HepG2 (cell line): Measurements from ENCODE around the gene VIPR1. TPM values are rescaled to one million over a fixed set of nuclear protein-coding genes. Genes with fewer than 3 reads are reported as not detected.
A peak's percentile ranks its signal among the peaks of the same experiment; 100 is the strongest.

Experiments used
- HOXD1 ChIP-seq: sonication (generic); formaldehyde crosslinking; IDR thresholded peaks from 2 replicates; pipeline ENCODE4 v1.5.0; 2020; ENCODE audit warnings: missing genetic modification reagents
- MED1 ChIP-seq: sonication (generic); formaldehyde crosslinking; IDR thresholded peaks from 2 replicates; pipeline ENCODE4 v1.4.0; 2020; ENCODE audit warnings: missing genetic modification reagents
- RAD21 ChIP-seq: fragments of 450-650 bp; formaldehyde crosslinking; IDR thresholded peaks from 2 replicates; pipeline ENCODE4 v1.5.0; 2020; ENCODE audit warnings: mild to moderate bottlenecking
- RXRA ChIP-seq: sonication (generic); formaldehyde crosslinking; IDR thresholded peaks from 2 replicates; pipeline ENCODE4 v1.5.1; 2020; ENCODE audit warnings: missing genetic modification reagents
- ZNF264 ChIP-seq: sonication (generic); formaldehyde crosslinking; IDR thresholded peaks from 2 replicates; pipeline ENCODE4 v1.4.0; 2020; ENCODE audit warnings: missing genetic modification reagents
- ZNF326 ChIP-seq: sonication (generic); formaldehyde crosslinking; IDR thresholded peaks from 2 replicates; pipeline ENCODE4 v1.4.0; 2020; ENCODE audit warnings: missing genetic modification reagents, borderline replicate concordance
- ZNF451 ChIP-seq: sonication (generic); formaldehyde crosslinking; IDR thresholded peaks from 2 replicates; pipeline ENCODE4 v1.5.0; 2020; ENCODE audit warnings: mild to moderate bottlenecking, missing genetic modification reagents
- ZNF530 ChIP-seq: sonication (generic); formaldehyde crosslinking; IDR thresholded peaks from 2 replicates; pipeline ENCODE4 v1.5.0; 2020; ENCODE audit warnings: low read depth, mild to moderate bottlenecking, missing genetic modification reagents
- ZNF572 ChIP-seq: sonication (generic); formaldehyde crosslinking; IDR thresholded peaks from 2 replicates; pipeline ENCODE4 v1.5.1; 2020; ENCODE audit warnings: mild to moderate bottlenecking, missing genetic modification reagents
- polyA plus RNA-seq, 8 experiments: library from polyadenylated mRNA; depleted of rRNA in 3 of 8; stranded (reverse) in 7 of 8; unstranded in 1 of 8; fragments of >200 nt; fragmentation: Illumina TruSeq in 4 of 8; extraction: Trizol in 4 of 8; gene quantifications; 2 replicates each; pipeline versions ENCODE4 v1.2.1 to v1.2.3, GENCODE V29; 2011 to 2016; ENCODE audit warnings: low read depth in 4 of 8, missing spikeins in 1 of 8, mixed read lengths in 1 of 8; ENCODE audit not compliant: insufficient read depth in 1 of 8
- total RNA-seq, 5 experiments: library from RNA; depleted of rRNA; stranded (reverse); fragments of >200 nt; fragmentation: Illumina TruSeq; extraction: Trizol; gene quantifications; 2 replicates each; pipeline ENCODE4 v1.2.3, GENCODE V29; 2016; ENCODE audit warnings: low read depth in 1 of 5
- TF ChIP-seq, protein P1 (sequence below): sonication (generic); formaldehyde crosslinking; IDR thresholded peaks from 2 replicates; pipeline ENCODE4 v1.8.1; 2023; ENCODE audit warnings: mild to moderate bottlenecking, missing genetic modification reagents
- TF ChIP-seq, protein P2 (sequence below): sonication (generic); formaldehyde crosslinking; IDR thresholded peaks from 2 replicates; pipeline ENCODE4 v1.4.0; 2020; ENCODE audit warnings: missing genetic modification reagents, mild to moderate bottlenecking, borderline replicate concordance
- TF ChIP-seq, protein P3 (sequence below): sonication (generic); formaldehyde crosslinking; IDR thresholded peaks from 2 replicates; pipeline ENCODE4 v1.5.1; 2020; ENCODE audit warnings: missing genetic modification reagents, mild to moderate bottlenecking, borderline replicate concordance
- TF ChIP-seq, protein P4 (sequence below): sonication (generic); formaldehyde crosslinking; IDR thresholded peaks from 2 replicates; pipeline ENCODE4 v1.5.0; 2020; ENCODE audit warnings: mild to moderate bottlenecking, missing genetic modification reagents, borderline replicate concordance
- TF ChIP-seq, protein P5 (sequence below): sonication (generic); formaldehyde crosslinking; IDR thresholded peaks from 2 replicates; pipeline ENCODE4 v1.4.0; 2020; ENCODE audit warnings: missing genetic modification reagents

The VIPR1 gene
- total and polyA plus RNA-seq, 2 of the 13 experiments (the other 11 are each of a cell fraction or from before 2014, with no cell fraction given) = 0.04 to 0.11 TPM

DNA sequence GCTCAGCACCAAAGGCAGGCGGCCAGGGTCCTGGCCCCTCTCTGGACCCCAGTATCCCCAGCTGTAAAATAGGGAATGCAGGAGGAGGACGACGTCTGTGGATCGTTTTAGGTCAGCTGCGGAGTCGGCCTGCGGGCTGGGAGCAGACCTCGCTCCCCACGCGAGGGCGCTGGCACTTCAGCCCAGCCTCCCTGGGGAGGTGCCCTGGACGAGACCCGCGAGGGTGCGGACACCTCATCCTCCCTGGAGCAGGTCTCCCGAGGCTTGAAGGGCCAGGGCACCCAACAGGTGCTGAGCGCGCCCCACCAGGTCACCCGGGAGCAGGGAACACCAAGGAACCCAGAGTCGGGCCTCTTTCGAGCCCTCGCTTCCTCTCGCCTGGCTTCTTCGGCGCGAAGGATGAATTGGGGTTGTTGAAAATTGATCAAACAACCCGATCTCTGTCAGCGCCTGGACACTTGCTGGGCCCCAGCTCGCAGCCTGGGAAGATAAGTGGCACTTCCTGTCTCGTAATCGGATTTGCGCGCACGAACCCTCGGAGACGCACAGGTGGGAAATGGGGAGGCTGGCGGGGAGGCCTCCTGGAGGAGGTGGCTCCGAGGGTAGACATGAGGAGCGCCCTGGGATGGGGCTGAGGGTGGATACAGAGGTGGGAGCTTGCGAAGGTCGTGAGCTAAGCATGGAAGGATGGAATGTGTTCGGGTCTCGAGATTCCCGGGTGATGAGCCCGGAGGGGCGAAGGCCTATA lies 588 bp upstream of the VIPR1 start (continued):
- no peak for TF ChIP-seq ZNF264 (CRISPR knock-in tag)
- TF ChIP-seq, protein P1, sequence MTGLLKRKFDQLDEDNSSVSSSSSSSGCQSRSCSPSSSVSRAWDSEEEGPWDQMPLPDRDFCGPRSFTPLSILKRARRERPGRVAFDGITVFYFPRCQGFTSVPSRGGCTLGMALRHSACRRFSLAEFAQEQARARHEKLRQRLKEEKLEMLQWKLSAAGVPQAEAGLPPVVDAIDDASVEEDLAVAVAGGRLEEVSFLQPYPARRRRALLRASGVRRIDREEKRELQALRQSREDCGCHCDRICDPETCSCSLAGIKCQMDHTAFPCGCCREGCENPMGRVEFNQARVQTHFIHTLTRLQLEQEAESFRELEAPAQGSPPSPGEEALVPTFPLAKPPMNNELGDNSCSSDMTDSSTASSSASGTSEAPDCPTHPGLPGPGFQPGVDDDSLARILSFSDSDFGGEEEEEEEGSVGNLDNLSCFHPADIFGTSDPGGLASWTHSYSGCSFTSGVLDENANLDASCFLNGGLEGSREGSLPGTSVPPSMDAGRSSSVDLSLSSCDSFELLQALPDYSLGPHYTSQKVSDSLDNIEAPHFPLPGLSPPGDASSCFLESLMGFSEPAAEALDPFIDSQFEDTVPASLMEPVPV = 0 out of 2 replicates have a peak, but pooled peaks have one; percentile 64
- TF ChIP-seq ZNF451 (CRISPR knock-in tag) = no peak
- no peak for TF ChIP-seq ZNF530 (CRISPR knock-in tag)
- TF ChIP-seq RAD21 (CRISPR knock-in tag) = peak; percentile 80
- TF ChIP-seq, protein P2, sequence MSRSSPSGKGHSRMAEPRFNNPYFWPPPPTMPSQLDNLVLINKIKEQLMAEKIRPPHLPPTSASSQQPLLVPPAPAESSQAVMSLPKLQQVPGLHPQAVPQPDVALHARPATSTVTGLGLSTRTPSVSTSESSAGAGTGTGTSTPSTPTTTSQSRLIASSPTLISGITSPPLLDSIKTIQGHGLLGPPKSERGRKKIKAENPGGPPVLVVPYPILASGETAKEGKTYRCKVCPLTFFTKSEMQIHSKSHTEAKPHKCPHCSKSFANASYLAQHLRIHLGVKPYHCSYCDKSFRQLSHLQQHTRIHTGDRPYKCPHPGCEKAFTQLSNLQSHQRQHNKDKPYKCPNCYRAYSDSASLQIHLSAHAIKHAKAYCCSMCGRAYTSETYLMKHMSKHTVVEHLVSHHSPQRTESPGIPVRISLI (CRISPR knock-in tag) = no peak
- TF ChIP-seq, protein P3, sequence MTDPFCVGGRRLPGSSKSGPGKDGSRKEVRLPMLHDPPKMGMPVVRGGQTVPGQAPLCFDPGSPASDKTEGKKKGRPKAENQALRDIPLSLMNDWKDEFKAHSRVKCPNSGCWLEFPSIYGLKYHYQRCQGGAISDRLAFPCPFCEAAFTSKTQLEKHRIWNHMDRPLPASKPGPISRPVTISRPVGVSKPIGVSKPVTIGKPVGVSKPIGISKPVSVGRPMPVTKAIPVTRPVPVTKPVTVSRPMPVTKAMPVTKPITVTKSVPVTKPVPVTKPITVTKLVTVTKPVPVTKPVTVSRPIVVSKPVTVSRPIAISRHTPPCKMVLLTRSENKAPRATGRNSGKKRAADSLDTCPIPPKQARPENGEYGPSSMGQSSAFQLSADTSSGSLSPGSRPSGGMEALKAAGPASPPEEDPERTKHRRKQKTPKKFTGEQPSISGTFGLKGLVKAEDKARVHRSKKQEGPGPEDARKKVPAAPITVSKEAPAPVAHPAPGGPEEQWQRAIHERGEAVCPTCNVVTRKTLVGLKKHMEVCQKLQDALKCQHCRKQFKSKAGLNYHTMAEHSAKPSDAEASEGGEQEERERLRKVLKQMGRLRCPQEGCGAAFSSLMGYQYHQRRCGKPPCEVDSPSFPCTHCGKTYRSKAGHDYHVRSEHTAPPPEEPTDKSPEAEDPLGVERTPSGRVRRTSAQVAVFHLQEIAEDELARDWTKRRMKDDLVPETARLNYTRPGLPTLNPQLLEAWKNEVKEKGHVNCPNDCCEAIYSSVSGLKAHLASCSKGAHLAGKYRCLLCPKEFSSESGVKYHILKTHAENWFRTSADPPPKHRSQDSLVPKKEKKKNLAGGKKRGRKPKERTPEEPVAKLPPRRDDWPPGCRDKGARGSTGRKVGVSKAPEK (CRISPR knock-in tag) = no peak
- TF ChIP-seq HOXD1 (CRISPR knock-in tag) = no peak
- no peak for TF ChIP-seq ZNF326
- TF ChIP-seq, protein P4, sequence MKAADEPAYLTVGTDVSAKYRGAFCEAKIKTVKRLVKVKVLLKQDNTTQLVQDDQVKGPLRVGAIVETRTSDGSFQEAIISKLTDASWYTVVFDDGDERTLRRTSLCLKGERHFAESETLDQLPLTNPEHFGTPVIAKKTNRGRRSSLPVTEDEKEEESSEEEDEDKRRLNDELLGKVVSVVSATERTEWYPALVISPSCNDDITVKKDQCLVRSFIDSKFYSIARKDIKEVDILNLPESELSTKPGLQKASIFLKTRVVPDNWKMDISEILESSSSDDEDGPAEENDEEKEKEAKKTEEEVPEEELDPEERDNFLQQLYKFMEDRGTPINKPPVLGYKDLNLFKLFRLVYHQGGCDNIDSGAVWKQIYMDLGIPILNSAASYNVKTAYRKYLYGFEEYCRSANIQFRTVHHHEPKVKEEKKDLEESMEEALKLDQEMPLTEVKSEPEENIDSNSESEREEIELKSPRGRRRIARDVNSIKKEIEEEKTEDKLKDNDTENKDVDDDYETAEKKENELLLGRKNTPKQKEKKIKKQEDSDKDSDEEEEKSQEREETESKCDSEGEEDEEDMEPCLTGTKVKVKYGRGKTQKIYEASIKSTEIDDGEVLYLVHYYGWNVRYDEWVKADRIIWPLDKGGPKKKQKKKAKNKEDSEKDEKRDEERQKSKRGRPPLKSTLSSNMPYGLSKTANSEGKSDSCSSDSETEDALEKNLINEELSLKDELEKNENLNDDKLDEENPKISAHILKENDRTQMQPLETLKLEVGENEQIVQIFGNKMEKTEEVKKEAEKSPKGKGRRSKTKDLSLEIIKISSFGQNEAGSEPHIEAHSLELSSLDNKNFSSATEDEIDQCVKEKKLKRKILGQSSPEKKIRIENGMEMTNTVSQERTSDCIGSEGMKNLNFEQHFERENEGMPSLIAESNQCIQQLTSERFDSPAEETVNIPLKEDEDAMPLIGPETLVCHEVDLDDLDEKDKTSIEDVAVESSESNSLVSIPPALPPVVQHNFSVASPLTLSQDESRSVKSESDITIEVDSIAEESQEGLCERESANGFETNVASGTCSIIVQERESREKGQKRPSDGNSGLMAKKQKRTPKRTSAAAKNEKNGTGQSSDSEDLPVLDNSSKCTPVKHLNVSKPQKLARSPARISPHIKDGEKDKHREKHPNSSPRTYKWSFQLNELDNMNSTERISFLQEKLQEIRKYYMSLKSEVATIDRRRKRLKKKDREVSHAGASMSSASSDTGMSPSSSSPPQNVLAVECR (CRISPR knock-in tag) = peak; percentile 31; the same call in 1 of the 2 replicates
- 0 out of 2 replicates have a peak, but pooled peaks have one; percentile 55 for TF ChIP-seq RXRA (CRISPR knock-in tag)
- TF ChIP-seq MED1 (CRISPR knock-in tag) = no peak
- TF ChIP-seq, protein P5, sequence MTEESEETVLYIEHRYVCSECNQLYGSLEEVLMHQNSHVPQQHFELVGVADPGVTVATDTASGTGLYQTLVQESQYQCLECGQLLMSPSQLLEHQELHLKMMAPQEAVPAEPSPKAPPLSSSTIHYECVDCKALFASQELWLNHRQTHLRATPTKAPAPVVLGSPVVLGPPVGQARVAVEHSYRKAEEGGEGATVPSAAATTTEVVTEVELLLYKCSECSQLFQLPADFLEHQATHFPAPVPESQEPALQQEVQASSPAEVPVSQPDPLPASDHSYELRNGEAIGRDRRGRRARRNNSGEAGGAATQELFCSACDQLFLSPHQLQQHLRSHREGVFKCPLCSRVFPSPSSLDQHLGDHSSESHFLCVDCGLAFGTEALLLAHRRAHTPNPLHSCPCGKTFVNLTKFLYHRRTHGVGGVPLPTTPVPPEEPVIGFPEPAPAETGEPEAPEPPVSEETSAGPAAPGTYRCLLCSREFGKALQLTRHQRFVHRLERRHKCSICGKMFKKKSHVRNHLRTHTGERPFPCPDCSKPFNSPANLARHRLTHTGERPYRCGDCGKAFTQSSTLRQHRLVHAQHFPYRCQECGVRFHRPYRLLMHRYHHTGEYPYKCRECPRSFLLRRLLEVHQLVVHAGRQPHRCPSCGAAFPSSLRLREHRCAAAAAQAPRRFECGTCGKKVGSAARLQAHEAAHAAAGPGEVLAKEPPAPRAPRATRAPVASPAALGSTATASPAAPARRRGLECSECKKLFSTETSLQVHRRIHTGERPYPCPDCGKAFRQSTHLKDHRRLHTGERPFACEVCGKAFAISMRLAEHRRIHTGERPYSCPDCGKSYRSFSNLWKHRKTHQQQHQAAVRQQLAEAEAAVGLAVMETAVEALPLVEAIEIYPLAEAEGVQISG (CRISPR knock-in tag) = 0 out of 2 replicates have a peak, but pooled peaks have one; percentile 13
- TF ChIP-seq ZNF572 (CRISPR knock-in tag) = peak; percentile 25; the same call in 1 of the 2 replicates
